T-cell (primary cell): ENCODE measurements around the gene CNGB1. TPM values are rescaled to one million over a fixed set of nuclear protein-coding genes. Genes with fewer than 3 reads are reported as not detected.
A peak's percentile ranks its signal among the peaks of the same experiment; 100 is the strongest.
"Not testable (repeated sequence)": the region's sequence is repeated elsewhere in the genome, so short reads cannot be mapped to it uniquely, and the experiment has no call there.

ENCODE experiments used
- ATAC-seq, 4 experiments: fragments of 200-7000 bp in 3 of 4; fragments of 150-1000 bp in 1 of 4; cut with Tn5 transposase; replicated peaks in 1 of 4; 1 replicate in 3 of 4; 2 replicates in 1 of 4; pipeline ENCODE4 v1.10.0; 2021; ENCODE audit warnings: moderate library complexity in 3 of 4, mild to moderate bottlenecking in 2 of 4, moderate number of reproducible peaks in 1 of 4
- CTCF ChIA-PET, 2 donors: fragments of 300-600 bp; sonication (Branson Sonifier 250); formaldehyde crosslinking; loops; one replicate each; lab custom pipeline; 2022; ENCODE audit warnings: antibody characterized with exemption in 2 of 2; lab: Charles Lee
- POLR2A ChIA-PET, 2 donors: fragments of 300-600 bp; sonication (Branson Sonifier 250); formaldehyde crosslinking; loops; one replicate each; lab custom pipeline; 2022; ENCODE audit warnings: antibody characterized with exemption in 2 of 2; lab: Charles Lee
- DNase-seq, 35 experiments: peaks; one replicate each; pipeline versions ENCODE4 v3.0.0 to v3.0.0-alpha.2; 2013 to 2023
- H3K27ac ChIP-seq: one replicate; pipeline ENCODE4 v1.5.1; 2013; ENCODE audit warnings: low read length
- H3K27me3 ChIP-seq, 2 experiments: replicated peaks in 1 of 2; 1 replicate in 1 of 2; 2 replicates in 1 of 2; pipeline versions ENCODE4 v1.6.1 to v1.7.0; 2013; ENCODE audit warnings: low read length in 1 of 2, mixed read lengths in 1 of 2; ENCODE audit not compliant: control insufficient read depth in 2 of 2, insufficient read depth in 2 of 2; ENCODE audit errors: extremely low read depth in 1 of 2
- H3K36me3 ChIP-seq, 2 donors: 1 replicate in 1 of 2; 2 replicates in 1 of 2; pipeline versions ENCODE4 v1.6.1 to v1.7.0; 2013; ENCODE audit warnings: low read length in 1 of 2; ENCODE audit not compliant: control insufficient read depth in 2 of 2, insufficient read depth in 1 of 2; ENCODE audit errors: extremely low read depth in 1 of 2
- H3K4me1 ChIP-seq, 2 experiments: 1 replicate in 1 of 2; 2 replicates in 1 of 2; pipeline versions ENCODE4 v1.6.1 to v1.7.0; 2013; ENCODE audit warnings: low read length in 2 of 2, mixed read lengths in 1 of 2; ENCODE audit not compliant: insufficient read depth in 2 of 2, control insufficient read depth in 1 of 2; ENCODE audit errors: extremely low read depth in 1 of 2
- H3K4me3 ChIP-seq, 2 donors: 1 replicate in 1 of 2; 2 replicates in 1 of 2; pipeline versions ENCODE4 v1.5.1 to v1.7.0; 2013; ENCODE audit warnings: mild to moderate bottlenecking in 2 of 2, low read length in 1 of 2, moderate library complexity in 1 of 2; ENCODE audit not compliant: control insufficient read depth in 1 of 2; ENCODE audit errors: extremely low read depth in 1 of 2
- H3K9me3 ChIP-seq: 2 replicates; pipeline ENCODE4 v1.7.0; 2013
- H3K27ac Mint-ChIP-seq, 2 donors: one replicate each; pipeline ENCODE4 v1.8.0; 2020 to 2021; ENCODE audit warnings: mild to moderate bottlenecking in 2 of 2, mixed read lengths in 2 of 2
- H3K27me3 Mint-ChIP-seq, 2 donors: one replicate each; pipeline ENCODE4 v1.8.0; 2021 to 2022; ENCODE audit warnings: mixed read lengths in 2 of 2
- H3K36me3 Mint-ChIP-seq: one replicate; pipeline ENCODE4 v1.8.0; 2021; ENCODE audit warnings: mixed read lengths
- H3K4me1 Mint-ChIP-seq, 3 donors: one replicate each; pipeline ENCODE4 v1.8.0; 2020 to 2022; ENCODE audit warnings: mixed read lengths in 3 of 3, mild to moderate bottlenecking in 1 of 3
- H3K4me3 Mint-ChIP-seq, 3 donors: one replicate each; pipeline ENCODE4 v1.8.0; 2020 to 2022; ENCODE audit warnings: mild to moderate bottlenecking in 3 of 3, mixed read lengths in 3 of 3, moderate library complexity in 3 of 3
- H3K9me3 Mint-ChIP-seq, 3 donors: one replicate each; pipeline ENCODE4 v1.8.0; 2020 to 2022; ENCODE audit warnings: mixed read lengths in 3 of 3
- WGBS: methylation state at CpG from one replicate; pipeline ENCODE4 v1.1.5; 2013; ENCODE audit warnings: missing lambda C conversion rate; ENCODE audit not compliant: insufficient coverage; 5-methylcytosine and 5-hydroxymethylcytosine counted together
- total RNA-seq, 35 experiments: library from RNA in 6 of 35; stranded (reverse) in 6 of 35; fragments of 120-200 nt in 1 of 35; gene quantifications; one replicate each; pipeline versions ENCODE4 v1.2.1 to v1.2.4 and lab custom pipeline; 2013 to 2026

Gene CNGB1
- total RNA-seq, 5 donors from 2014 or later (not counting 1 experiment from before 2014, with no cell fraction given): not detected

DNA sequence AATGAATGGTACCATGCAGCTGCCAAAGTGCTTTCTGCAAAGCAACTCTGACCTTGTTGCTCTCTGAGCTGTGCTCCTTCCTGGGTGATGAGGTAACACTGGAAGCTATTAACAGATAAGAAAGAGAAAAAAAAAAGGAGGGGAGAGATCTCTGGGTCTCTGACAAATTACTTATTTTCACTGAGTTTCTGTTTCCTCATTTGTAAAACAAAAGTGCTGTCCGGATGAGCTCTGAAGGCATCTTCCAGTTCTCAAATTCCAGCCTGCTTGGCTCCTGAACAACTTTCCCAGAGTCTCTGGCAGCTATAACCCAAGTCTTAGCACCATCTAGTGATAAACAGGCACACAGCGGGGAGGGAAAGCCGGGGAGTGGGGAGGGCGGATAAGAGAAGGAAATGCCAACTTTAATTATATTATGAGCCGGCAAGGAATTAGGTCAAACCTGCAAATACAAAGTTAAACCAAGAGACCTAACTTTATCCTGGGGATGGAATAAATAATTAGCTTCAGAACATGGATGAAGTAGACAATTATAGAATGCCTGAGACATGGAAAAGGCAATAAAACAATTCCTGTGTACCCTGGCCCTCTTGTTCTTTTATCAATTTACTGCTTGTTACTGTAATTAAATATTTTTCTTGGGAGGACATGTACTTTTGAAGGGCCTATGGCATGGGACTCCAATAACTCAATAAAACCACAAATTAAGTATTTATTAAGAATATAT, 107.3 kb downstream of the CNGB1 start:
- Histone ChIP-seq H3K36me3 (no peaks in the 10 kb centered on the region), H3K4me1 (no peaks in the 10 kb centered on the region), H3K27me3 (peaks cover 0 to 16% of the 10 kb centered on the region in 2 experiments), H3K9me3 (no peaks in the 10 kb centered on the region), H3K4me3 (no peak overlapping the region), H3K27ac (no peak overlapping the region)
- Mint-ChIP-seq H3K4me1 (peaks cover 0 to 2% (median 2%) of the 10 kb centered on the region in 3 donors), H3K36me3 (no peaks in the 10 kb centered on the region), H3K27ac (no peak overlapping the region), H3K9me3 (no peaks in the 10 kb centered on the region), H3K27me3 (peaks cover 11 to 28% of the 10 kb centered on the region in 2 donors), H3K4me3 (no peak overlapping the region)
- ChIA-PET CTCF (interaction anchor here in 1 of 2 donors (0.6 to 1.0 kb wide), 2 partner anchors 74 to 359 kb away, joined by 4 read pairs; no protein-coding TSS in a partner anchor), POLR2A (no interaction called here)
- no CpG with 5 or more reads among the region's 5 CpGs for WGBS
- peak in 1 of 35 experiments; percentile 12 for DNase-seq
- ATAC-seq: no peak

DNA sequence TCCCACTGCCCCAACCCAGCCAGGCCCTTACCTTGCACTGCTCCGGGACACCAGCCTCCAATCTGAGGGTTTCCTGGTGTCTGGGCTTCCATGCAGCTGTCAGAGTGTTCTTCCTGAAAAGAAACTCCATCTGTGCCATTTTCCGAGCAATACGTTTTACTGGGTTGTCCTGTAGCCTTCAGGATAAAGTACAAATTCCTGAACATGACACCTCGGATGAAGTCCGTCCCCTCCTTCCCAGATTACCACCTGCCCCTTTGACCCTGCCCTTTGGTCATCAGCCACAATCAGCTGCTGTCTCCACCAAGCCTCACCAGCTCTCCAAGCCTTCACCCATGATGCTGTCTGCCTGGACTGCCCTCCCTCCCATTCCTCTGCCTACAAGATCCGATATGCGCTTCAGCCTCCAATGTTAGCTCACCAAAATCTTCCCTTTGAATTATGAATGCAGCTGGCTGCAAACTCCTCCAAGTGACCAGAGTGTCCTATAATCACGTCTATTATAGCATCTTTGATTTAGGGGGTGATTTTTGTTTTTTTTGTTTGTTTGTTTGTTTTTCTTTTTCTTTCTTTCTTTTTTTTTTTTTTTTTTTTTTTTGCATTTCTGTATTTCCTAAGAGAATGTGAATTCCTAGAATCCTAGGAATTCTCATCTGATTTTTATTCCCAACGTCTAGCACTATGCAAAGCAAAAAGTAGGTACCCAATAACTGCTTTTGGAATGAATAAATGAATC, 108.1 kb downstream of the CNGB1 start:
- H3K27me3 ChIP-seq: peaks cover 0 to 18% of the 10 kb centered on the region in 2 experiments
- Mint-ChIP-seq H3K27me3 (peaks cover 11 to 36% of the 10 kb centered on the region in 2 donors), H3K4me3 (no peak overlapping the region), H3K27ac (no peak overlapping the region), H3K4me1 (peaks cover 0 to 2% (median 2%) of the 10 kb centered on the region in 3 donors), H3K36me3 (no peaks in the 10 kb centered on the region), H3K9me3 (no peaks in the 10 kb centered on the region)
- no peak overlapping the region for H3K27ac ChIP-seq
- no peaks in the 10 kb centered on the region for H3K9me3 ChIP-seq
- no peak overlapping the region for H3K4me3 ChIP-seq
- H3K36me3 ChIP-seq: no peaks in the 10 kb centered on the region
- WGBS: 74% methylated on average over 6 of the region's 9 CpGs
- no peaks in the 10 kb centered on the region for H3K4me1 ChIP-seq
- ChIA-PET CTCF (interaction anchor here (0.6 to 0.7 kb wide), 3 partner anchors 358 to 622 kb away, joined by 3 to 5 read pairs (median 4); no protein-coding TSS in a partner anchor), POLR2A (no interaction called here)
- ATAC-seq (no peak), DNase-seq (no peak)

DNA sequence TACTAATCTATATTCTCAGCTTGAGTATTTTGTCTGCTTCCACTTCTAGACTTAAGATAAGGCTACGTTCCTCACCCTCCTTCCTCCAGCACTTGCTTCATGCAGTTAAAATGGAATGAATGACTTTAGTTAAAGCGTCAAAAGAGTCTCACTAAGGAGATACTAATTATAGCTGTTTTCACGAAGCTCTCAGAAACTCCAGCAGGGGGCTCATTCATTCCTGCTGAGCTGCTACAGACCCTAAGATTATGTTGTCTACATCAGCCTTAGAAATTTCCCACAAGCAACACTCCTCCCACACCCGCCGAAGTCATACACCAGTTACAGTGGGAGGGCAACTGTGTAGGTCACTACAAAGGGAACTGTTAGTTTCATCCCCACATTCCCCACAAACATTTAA, 111.6 kb downstream of the CNGB1 start:
- WGBS: 0% methylated on average over 1 of the region's 5 CpGs
- Histone ChIP-seq H3K36me3 (no peaks in the 10 kb centered on the region), H3K4me3 (no peak overlapping the region), H3K27ac (no peak overlapping the region), H3K27me3 (peaks cover 0 to 15% of the 10 kb centered on the region in 2 experiments), H3K4me1 (no peaks in the 10 kb centered on the region), H3K9me3 (no peaks in the 10 kb centered on the region)
- peak in 1 of 35 experiments; percentile 14 for DNase-seq
- Mint-ChIP-seq H3K36me3 (no peaks in the 10 kb centered on the region), H3K27me3 (peaks cover 11 to 30% of the 10 kb centered on the region in 2 donors), H3K27ac (no peak overlapping the region), H3K4me3 (no peak overlapping the region), H3K9me3 (peaks cover 0 to 6% (median 2%) of the 10 kb centered on the region in 3 donors), H3K4me1 (peaks cover 0 to 2% (median 2%) of the 10 kb centered on the region in 3 donors)
- CTCF ChIA-PET: no interaction called here
- POLR2A ChIA-PET: no interaction called here
- no peak for ATAC-seq

DNA sequence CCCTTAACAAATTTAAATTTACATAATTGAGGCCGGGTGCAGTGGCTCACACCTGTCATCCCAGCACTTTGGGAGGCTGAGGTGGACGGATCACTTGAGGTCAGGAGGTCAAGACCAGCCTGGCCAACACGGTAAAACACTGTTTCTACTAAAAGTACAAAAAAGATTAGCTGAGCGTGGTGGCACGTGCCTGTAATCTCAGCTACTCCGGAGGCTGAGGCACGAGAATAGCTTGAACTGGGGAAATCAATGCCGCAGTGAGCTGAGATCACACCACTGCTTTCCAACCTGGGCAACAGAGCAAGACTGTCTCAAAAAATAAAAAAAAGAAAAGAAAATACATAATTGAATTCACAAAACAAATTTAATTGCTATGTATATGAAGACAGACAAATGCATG, 112.3 kb downstream of the CNGB1 start:
- ChIA-PET POLR2A (no interaction called here), CTCF (no interaction called here)
- no peak for ATAC-seq
- Histone ChIP-seq H3K4me1 (no peaks in the 10 kb centered on the region), H3K27ac (no peak overlapping the region), H3K36me3 (no peaks in the 10 kb centered on the region), H3K27me3 (peaks cover 0 to 11% of the 10 kb centered on the region in 2 experiments), H3K4me3 (no peak overlapping the region), H3K9me3 (no peaks in the 10 kb centered on the region)
- H3K27ac Mint-ChIP-seq: no peak overlapping the region
- H3K27me3 Mint-ChIP-seq: peaks cover 11 to 29% of the 10 kb centered on the region in 2 donors
- H3K9me3 Mint-ChIP-seq: peaks cover 0 to 6% (median 2%) of the 10 kb centered on the region in 3 donors
- WGBS: 78% methylated on average over 7 of the region's 8 CpGs
- DNase-seq: no peak
- no peak overlapping the region for H3K4me3 Mint-ChIP-seq
- H3K36me3 Mint-ChIP-seq: no peaks in the 10 kb centered on the region
- H3K4me1 Mint-ChIP-seq: peaks cover 0 to 2% (median 2%) of the 10 kb centered on the region in 3 donors

DNA sequence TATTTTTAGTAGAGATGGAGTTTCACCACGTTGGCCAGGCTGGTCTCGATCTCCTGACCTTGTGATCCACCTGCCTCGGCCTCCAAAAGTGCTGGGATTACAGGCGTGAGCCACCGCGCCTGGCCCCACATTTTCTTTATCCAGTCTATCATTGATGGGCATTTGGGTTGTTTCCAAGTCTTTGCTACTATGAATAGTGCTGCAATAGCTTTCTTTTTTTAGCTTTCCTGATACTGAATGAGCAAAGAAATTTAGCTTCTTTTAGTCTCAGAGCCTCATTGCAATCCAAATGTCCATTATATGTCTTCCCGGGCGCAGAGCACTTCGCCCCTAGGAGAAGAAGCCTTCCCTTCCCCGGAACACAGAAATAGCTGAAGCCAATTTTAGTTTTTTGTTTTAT, 112.9 kb downstream of the CNGB1 start:
- H3K36me3 Mint-ChIP-seq, H3K4me3 ChIP-seq, H3K4me3 Mint-ChIP-seq, H3K4me1 Mint-ChIP-seq, H3K9me3 Mint-ChIP-seq, H3K4me1 ChIP-seq, DNase-seq, POLR2A ChIA-PET, H3K36me3 ChIP-seq, CTCF ChIA-PET, H3K9me3 ChIP-seq, H3K27me3 ChIP-seq, ATAC-seq, H3K27ac ChIP-seq, H3K27ac Mint-ChIP-seq: not testable (repeated sequence)
- 63% methylated on average over 3 of the region's 10 CpGs for WGBS
- peaks cover 9 to 27% of the 10 kb centered on the region in 2 donors for H3K27me3 Mint-ChIP-seq

DNA sequence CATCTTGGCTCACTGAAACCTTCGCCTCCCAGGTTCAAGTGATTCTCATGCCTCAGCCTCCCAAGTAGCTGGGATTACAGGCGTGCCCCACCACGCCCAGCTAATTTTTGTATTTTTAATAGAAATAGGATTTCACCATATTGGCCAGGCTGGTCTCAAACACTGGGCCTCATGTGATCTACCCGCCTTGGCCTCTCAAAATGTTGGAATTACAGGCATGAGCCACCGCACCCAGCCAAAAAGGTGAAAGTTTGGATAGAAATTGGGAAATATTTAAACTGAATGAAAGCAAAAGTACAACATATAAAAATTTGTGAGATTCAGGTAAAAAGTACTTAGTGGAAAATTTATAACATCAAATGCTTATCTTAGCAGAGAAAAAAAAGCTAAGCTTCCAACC, 115.7 kb downstream of the CNGB1 start:
- Mint-ChIP-seq H3K27ac (no peak overlapping the region), H3K4me1 (no peaks in the 10 kb centered on the region), H3K4me3 (no peak overlapping the region), H3K9me3 (peaks cover 0 to 6% (median 2%) of the 10 kb centered on the region in 3 donors), H3K27me3 (peaks cover 3 to 20% of the 10 kb centered on the region in 2 donors), H3K36me3 (no peaks in the 10 kb centered on the region)
- ATAC-seq (no peak), DNase-seq (no peak)
- ChIA-PET POLR2A (interaction anchor here in 1 of 2 donors (0.6 to 0.7 kb wide), 2 partner anchors 1069 to 1247 kb away, joined by 3 to 7 read pairs; partner anchors contain the start of gene MT2A), CTCF (no interaction called here)
- Histone ChIP-seq H3K36me3 (no peaks in the 10 kb centered on the region), H3K4me3 (no peak overlapping the region), H3K9me3 (no peaks in the 10 kb centered on the region), H3K27ac (no peak overlapping the region), H3K4me1 (no peaks in the 10 kb centered on the region), H3K27me3 (peaks cover 0 to 11% of the 10 kb centered on the region in 2 experiments)
- no CpG with 5 or more reads among the region's 5 CpGs for WGBS
